ENCODE data around the gene PLEKHO1. TPM values are rescaled to one million over a fixed set of nuclear protein-coding genes. Genes with fewer than 3 reads are reported as not detected.
"Not testable (repeated sequence)": the region's sequence is repeated elsewhere in the genome, so short reads cannot be mapped to it uniquely, and the experiment has no call there.

The PLEKHO1 gene
- total and polyA plus RNA-seq, 5 experiments from 2014 or later, result 19.4 to 137 (median 30.8) TPM

- ATAC-seq, result no peak
- no peak overlapping the region for H3K27ac Mint-ChIP-seq
- H3K36me3 Mint-ChIP-seq, result no peaks in the 10 kb centered on the region
- peaks cover 0 to 19% (median 6%) of the 10 kb centered on the region in 4 donors for H3K4me1 Mint-ChIP-seq
- H3K27me3 Mint-ChIP-seq, result no peaks in the 10 kb centered on the region
- no peak overlapping the region for H3K4me3 Mint-ChIP-seq
- no peak for DNase-seq
- POLR2A ChIA-PET, result no interaction called here
- H3K9me3 Mint-ChIP-seq, result no peaks in the 10 kb centered on the region
Observed at GRCh38 chr1:150183061-150183460, 33.3 kb downstream of the PLEKHO1 start.

DNA sequence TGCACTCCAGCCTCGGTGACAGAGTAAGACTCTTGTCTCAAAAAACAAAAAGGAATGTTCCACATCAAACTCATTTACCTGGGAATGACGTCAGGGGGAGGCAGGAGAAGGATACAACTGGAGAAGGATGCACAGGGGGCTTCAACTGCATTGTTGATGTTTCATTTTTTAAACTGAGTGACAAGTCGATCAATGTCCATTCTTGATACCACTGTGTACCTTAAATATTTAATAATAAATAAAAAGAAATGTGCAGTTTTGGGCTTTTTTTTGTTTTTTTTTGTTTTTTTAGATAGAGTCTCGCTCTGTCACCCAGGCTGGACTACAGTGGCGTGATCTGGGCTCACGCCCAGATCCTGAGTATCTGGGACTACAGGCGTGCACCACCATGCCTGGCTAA, 35.8 kb downstream of the PLEKHO1 start:
- ATAC-seq, result no peak
- POLR2A ChIA-PET, result no interaction called here
- H3K4me3 Mint-ChIP-seq, result no peak overlapping the region

DNA sequence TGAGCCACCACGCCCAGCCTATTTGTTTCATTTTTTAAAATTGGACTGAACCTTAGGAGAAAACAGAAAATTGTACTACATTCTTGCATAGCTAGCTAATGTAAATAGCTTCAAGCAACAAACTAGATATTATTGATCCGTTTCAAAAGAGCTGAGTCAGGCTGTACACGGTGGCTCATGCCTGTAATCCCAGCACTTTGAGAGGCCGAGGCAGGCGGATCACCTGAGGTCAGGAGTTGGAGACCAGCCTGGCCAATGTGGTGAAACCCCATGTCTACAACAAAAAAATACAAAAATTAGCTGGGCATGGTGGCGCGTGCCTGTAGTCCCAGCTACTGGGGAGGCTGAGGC, 36.7 kb downstream of the PLEKHO1 start:
- H3K4me3 Mint-ChIP-seq, H3K9me3 Mint-ChIP-seq, H3K36me3 Mint-ChIP-seq, ATAC-seq, H3K27me3 Mint-ChIP-seq, DNase-seq: not testable (repeated sequence)
- POLR2A ChIA-PET, result interaction anchor here (0.6 to 1.8 kb wide), 8 partner anchors 25 to 1097 kb away, joined by 3 to 8 read pairs (median 6); partner anchors contain the start of gene VPS45
- H3K27ac Mint-ChIP-seq, result peak overlapping the region in 1 of 10 donors; percentile 72
- peaks cover 0 to 19% (median 6%) of the 10 kb centered on the region in 4 donors for H3K4me1 Mint-ChIP-seq

More for the DNA sequence above, 35.8 kb downstream of the PLEKHO1 start:
- Mint-ChIP-seq H3K27me3 (no peaks in the 10 kb centered on the region), H3K9me3 (no peaks in the 10 kb centered on the region), H3K27ac (no peak overlapping the region), H3K36me3 (no peaks in the 10 kb centered on the region), H3K4me1 (peaks cover 0 to 19% (median 6%) of the 10 kb centered on the region in 4 donors)
- DNase-seq, result no peak

GRCh38 chr1:150186789-150187559, 37.3 kb downstream of the PLEKHO1 start:
- POLR2A ChIA-PET, result interaction anchor here (0.5 to 1.8 kb wide), 11 partner anchors 26 to 1097 kb away, joined by 3 to 11 read pairs (median 6); partner anchors contain the start of genes ANP32E and VPS45
- H3K4me3 Mint-ChIP-seq, result peak overlapping the region in 7 of 10 donors; percentile 1 to 76 (median 27)
- ATAC-seq (peak; percentile 87 to 88), DNase-seq (peak in 6 of 10 donors; percentile 31 to 74 (median 59))
- peak overlapping the region in 6 of 10 donors; percentile 40 to 89 (median 54) for H3K27ac Mint-ChIP-seq
- H3K27me3 Mint-ChIP-seq, result no peaks in the 10 kb centered on the region
- H3K36me3 Mint-ChIP-seq, result no peaks in the 10 kb centered on the region
- H3K9me3 Mint-ChIP-seq, result no peaks in the 10 kb centered on the region
- H3K4me1 Mint-ChIP-seq, result peaks cover 0 to 19% (median 6%) of the 10 kb centered on the region in 4 donors

DNA sequence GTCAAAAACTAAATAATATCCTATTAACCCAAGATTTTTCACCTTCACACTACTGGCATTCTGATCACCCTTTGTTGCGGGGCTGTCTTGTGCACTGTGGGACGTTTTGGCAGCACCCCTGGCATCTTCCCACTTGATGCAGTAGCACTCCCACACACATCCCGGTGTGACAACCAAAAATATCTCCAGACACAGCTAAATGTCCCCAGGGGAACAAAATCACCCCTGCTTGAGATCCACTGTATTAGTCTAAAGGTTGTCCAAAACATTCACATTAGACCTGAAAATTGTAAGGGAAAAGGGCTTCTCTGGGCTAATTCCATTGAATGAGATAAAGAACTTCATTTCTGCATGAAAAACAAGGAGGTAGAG, 37.8 kb downstream of the PLEKHO1 start:
- no peaks in the 10 kb centered on the region for H3K27me3 Mint-ChIP-seq
- H3K4me3 Mint-ChIP-seq, result peak overlapping the region in 2 of 10 donors; percentile 16 to 76
- no peaks in the 10 kb centered on the region for H3K36me3 Mint-ChIP-seq
- ATAC-seq, result peak; percentile 33 to 49
- POLR2A ChIA-PET, result interaction anchor here (0.5 to 1.8 kb wide), 6 partner anchors 26 to 300 kb away, joined by 3 to 11 read pairs (median 6); partner anchors contain the start of genes ANP32E and VPS45
- peaks cover 0 to 19% (median 6%) of the 10 kb centered on the region in 4 donors for H3K4me1 Mint-ChIP-seq
- H3K27ac Mint-ChIP-seq, result peak overlapping the region in 1 of 10 donors; percentile 89
- H3K9me3 Mint-ChIP-seq, result no peaks in the 10 kb centered on the region
- no peak for DNase-seq

GRCh38 chr1:150192012-150192411, 42.3 kb downstream of the PLEKHO1 start:
- Mint-ChIP-seq H3K27me3 (peaks cover 0 to 12% (median 4%) of the 10 kb centered on the region in 5 donors), H3K9me3 (no peaks in the 10 kb centered on the region), H3K4me3 (no peak overlapping the region), H3K27ac (no peak overlapping the region), H3K36me3 (no peaks in the 10 kb centered on the region), H3K4me1 (peaks cover 0 to 9% (median 4%) of the 10 kb centered on the region in 4 donors)
- no peak for ATAC-seq
- DNase-seq, result no peak
- POLR2A ChIA-PET, result no interaction called here

DNA sequence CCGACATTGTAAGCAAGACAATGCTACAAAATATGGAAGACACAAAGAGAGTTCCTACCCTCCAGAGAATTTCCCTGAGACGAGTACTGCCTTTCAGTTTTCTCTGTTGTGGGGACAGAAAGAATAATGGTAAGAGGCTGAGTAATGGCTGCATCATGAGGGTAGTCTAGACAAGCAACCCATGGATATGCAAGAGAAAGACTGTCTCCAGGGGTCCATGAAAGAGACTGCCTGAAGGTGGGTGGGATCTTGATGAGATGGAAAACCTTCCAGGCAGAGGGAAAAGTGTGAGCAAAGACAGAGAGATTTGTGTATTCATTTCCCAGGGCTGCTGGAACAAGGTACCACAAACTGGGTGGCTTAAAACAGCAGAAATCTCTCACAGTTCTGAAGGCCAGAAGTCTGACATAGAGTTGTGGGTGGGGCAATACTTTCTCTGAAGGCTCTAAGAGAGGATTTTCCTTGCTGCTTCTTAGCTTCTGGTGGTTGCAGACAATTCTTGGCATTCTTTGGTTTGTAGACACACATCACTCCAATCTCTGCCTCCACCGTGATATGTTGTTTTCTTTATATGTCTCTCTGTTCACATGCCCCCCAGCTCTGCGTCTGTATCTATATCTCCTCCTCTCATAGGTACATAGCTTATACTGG, 44.8 kb downstream of the PLEKHO1 start:
- Mint-ChIP-seq H3K4me1 (no peaks in the 10 kb centered on the region), H3K9me3 (no peaks in the 10 kb centered on the region), H3K4me3 (no peak overlapping the region), H3K27me3 (peaks cover 0 to 12% (median 4%) of the 10 kb centered on the region in 5 donors), H3K36me3 (no peaks in the 10 kb centered on the region), H3K27ac (no peak overlapping the region)
- POLR2A ChIA-PET, result no interaction called here
- DNase-seq (no peak), ATAC-seq (no peak)

GRCh38 chr1:150196417-150196816, 46.7 kb downstream of the PLEKHO1 start:
- Mint-ChIP-seq H3K4me1 (no peaks in the 10 kb centered on the region), H3K4me3 (no peak overlapping the region), H3K36me3 (no peaks in the 10 kb centered on the region), H3K27me3 (peaks cover 0 to 12% (median 4%) of the 10 kb centered on the region in 5 donors), H3K9me3 (no peaks in the 10 kb centered on the region), H3K27ac (no peak overlapping the region)
- DNase-seq, result no peak
- ATAC-seq, result no peak
- POLR2A ChIA-PET, result no interaction called here

- Mint-ChIP-seq H3K4me1 (no peaks in the 10 kb centered on the region), H3K36me3 (no peaks in the 10 kb centered on the region), H3K9me3 (no peaks in the 10 kb centered on the region), H3K4me3 (no peak overlapping the region), H3K27me3 (peaks cover 0 to 2% (median 0%) of the 10 kb centered on the region in 5 donors), H3K27ac (no peak overlapping the region)
- ATAC-seq, result no peak
- POLR2A ChIA-PET, result no interaction called here
- DNase-seq, result no peak
Observed at GRCh38 chr1:150207281-150207971, 57.7 kb downstream of the PLEKHO1 start.

DNA sequence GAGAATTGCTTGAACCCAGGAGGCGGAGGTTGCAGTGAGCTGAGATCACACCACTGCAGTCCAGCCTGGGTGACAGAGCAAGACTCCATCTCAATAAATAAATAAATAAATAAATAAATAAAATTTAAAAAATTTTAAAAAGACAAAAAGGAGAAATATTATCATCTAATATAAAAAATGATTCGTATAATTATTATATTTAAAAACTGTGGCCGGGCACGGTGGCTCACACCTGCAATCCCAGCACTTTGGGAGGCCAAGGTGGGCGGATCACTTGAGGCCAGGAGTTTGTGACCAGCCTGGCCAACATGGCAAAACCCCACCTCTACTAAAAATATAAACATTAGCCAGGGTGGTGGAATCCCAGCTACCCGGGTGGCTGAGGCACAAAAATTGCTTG, 58.7 kb downstream of the PLEKHO1 start:
- H3K9me3 Mint-ChIP-seq, H3K27ac Mint-ChIP-seq, H3K4me3 Mint-ChIP-seq, H3K36me3 Mint-ChIP-seq, H3K4me1 Mint-ChIP-seq, ATAC-seq, H3K27me3 Mint-ChIP-seq, POLR2A ChIA-PET, DNase-seq: not testable (repeated sequence)

All from naive thymus-derived CD8-positive, alpha-beta T cell (primary cell).